Smooth muscle cell of the brain vasculature (primary cell): Measurements from ENCODE around the gene TRANK1.

ENCODE experiments used
- DNase-seq: peaks from one replicate; pipeline ENCODE4 v3.0.0-alpha.2; 2012; ENCODE audit warnings: low read depth, low spot score

The TRANK1 gene

DNA sequence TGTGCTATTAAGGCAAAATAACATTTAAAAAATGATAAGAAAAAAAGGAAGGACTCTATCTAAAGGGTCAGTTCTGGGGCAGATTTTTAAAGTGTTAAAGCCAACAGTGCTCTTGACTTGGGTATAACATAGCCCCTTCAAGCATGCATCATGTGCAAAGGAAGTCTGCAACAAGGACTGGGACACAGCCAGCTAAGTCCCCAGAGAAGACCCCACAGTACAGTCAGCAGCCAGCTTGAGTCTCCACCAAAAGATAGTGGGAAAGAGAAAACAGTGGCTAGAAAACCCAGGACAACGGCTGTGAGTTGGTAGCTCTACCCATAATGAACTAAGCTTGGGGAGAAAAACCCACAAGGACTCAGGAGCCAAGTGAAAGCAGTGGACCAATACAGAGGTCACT is 94.1 kb downstream of the TRANK1 start:
- DNase-seq: no peak

DNA sequence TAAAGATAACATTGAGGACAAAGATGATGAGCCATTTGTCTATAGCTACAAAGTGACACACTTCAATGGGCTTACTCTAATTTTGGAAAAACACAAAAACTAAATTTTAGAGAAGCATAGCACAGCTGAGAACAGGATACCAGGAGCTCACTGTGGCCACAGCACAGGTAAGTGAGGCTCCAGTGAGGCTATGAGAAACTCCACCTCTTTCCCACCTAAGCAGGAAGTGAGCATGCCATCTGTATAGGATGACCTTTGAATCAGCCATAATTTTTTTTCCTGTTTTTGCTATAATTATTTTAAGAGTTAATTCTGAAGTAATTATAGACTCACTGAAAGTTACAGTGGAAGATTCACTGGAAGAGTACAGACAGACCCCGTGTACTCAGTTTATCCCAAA is 98.4 kb downstream of the TRANK1 start:
- no peak for DNase-seq

DNA sequence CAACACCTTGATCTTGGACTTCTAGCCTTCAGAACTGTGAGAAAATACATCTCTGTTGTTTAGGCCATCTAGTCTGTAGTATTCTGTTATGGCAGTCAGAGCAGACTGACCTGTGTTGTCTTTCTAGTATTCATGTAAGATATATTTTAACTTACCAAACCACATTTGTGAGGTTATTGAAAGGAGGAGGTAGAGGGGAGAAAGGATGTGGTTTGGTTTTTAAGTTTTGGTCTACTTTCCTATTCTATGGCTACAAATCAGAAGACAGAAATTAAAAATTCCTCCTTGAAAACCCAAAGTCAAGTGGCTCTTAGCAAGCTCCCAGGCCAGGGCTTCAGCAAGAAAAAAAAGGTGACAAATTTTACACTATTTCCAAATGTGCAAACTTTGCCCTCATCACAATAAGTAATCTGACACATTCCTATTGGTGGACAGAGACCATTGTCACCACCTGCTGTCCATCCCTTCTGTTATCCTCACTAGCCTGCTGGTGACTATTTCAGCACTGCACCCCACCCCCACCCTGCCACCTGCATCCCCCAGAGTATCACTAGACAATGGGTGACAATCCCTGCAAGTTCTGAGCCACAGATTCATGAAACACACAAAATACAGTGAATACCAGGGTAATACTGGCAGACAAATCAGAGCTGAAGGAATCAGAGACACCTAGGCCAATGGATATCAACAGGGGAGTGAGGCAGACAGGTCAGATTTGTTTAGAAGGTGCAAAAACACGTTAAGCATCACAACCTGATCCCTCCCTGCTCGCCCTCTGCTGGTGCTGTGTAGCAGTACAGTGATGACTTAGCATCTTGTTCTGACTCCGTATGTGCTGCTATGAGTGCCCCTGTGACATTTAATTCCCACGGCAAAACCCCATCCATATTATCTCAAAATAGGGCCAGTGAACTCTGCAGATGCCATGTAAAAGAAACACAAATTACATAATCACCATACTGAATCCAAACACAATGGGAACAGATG is 101.5 kb downstream of the TRANK1 start:
- DNase-seq: no peak

DNA sequence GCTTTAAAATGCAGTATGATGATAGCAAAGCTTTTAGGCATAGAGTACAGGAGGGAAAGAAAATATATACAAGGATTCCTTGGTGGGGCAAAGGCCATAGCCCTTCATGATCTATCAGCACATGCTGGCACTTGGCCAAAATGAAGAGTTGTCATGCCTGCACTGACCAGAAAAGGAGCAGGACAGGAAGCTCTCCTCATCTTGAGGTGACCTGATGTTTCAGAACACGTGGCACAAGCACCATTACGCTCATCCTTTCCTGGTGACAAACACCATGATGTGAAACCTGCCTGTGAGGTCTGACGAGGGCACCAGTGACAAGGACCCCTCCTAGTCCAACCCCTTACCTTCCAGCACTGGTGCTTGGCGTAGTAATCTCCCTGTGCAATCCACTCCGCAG is 102.6 kb downstream of the TRANK1 start:
- no peak for DNase-seq

DNA sequence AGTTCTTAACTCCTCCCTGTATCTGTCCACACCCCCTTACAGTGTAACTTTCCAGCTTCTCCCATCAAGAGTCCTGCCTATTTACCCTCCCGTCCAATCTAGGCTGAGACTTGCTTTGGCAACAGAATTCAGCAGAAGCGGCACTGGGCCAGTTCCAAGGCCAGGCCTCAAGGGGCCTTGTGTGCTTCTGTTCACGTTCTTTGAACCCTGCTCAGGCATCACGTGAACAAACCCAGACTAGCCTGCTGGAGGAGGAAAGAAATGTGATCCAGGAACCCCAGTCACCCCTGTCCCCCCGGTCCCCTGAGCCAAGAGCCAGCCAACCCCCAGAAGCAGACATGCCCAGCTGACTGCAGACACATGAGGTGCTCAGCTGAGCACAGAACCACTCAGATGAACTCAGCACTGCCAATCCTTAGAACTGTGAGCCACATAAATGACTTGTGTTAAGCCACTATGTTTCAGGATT is 104.4 kb downstream of the TRANK1 start:
- DNase-seq: no peak

DNA sequence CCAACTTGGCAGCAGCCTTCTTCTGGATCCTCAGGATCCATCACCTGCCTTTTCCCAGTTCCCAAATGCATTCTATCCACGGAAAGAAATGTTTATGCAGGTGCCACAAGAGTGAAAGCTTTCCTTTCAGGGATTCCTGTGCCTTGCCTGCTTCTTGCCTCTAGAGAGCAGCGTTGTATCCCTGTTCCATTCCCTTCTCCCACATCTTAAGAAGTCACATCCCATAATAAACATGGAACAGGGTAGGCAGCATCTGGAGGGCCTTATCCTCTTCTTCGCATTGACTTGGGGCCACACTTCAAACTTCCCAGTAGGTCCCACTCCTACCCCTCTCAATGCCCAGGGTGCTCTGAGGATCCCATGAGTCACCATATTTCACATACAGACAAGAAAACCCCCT is 107.8 kb downstream of the TRANK1 start:
- DNase-seq: no peak

DNA sequence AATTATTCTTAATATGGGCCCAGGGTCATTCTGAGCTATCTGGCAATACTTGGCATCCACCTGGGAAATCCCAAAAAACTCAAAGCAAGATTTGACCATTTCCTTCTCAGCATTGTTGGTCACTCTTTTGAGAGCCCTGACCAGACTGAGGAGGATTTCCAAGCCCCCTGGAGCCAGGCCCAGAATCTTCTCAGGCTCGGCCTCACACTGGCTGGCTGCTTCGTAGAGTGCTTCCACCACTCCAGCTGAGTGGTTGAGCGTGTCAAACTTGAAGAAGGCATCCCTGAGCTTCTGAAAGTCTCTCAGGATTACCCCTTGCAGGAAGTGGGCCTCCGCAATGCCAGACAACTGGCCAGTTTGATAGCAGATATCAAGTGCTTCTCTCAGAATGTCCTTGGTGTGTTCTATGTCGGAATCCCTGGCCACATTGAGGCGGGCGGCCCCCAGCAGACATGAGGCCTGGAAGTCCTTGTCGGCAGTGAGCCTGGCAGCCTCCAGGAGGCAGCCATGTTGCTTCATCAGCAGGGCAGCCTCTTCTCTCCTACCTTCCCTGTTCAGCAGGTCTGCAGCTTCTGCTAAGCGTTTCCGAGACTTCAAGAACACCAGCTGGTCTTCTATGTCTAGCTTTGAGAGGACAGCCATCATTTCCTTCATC is 111.6 kb downstream of the TRANK1 start:
- DNase-seq: no peak

DNA sequence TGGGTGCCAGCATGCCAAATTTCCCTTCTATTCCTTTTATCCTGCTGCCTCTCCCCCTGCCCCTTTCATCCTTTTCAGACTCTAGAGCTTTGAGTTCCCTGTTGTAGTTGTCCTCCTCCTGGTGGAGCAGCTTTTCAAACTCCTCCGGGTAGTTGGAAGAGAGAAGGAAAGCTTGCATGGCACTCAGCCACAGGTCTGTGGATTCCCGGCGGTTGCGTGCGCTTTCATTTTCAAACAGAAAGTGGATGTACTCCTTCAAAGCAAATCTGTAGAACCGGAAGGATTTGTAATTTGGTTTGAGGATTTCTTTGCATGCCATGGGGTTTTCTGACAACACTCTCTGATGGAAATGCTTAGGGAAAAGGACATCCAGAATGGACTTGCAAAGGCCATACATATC is 112.4 kb downstream of the TRANK1 start:
- no peak for DNase-seq

DNA sequence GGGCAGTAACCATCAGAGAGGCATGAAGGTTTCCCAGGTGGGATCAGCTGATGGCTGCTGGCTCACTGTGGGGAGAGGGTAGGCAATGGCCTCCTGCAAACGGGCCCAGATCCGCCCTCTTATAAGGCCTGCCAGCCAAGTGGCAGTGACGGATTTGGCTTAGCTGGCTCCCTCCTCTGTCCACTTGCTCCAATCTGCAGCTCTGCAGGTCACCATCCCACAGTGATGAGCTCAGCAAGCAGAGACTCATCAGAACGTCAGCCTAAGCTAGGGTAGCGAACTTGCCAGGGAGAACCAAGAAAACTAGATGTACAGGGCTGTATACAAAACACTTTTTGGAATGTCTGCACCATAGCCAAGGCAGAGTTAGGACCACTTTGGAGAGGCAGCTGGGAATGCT is 117.7 kb downstream of the TRANK1 start:
- no peak for DNase-seq

DNA sequence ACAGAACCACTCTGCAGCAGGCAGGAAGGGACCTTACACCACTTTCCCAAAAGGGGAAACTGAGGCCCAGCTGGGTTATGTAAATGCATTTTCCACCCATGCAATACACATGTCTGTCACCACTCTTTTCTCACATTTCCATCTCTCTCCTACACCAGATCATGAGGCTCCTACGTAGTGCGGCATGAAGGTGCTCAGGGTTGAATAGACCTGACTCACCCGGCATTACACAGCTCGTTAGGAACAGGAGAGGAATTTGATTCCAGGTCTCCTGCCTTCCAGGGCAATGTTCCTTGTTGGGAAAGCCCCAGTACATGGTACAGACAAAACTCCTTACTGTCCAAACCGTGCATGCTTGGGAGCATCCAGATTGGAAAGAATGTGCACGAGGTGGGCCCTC is 118.6 kb downstream of the TRANK1 start:
- no peak for DNase-seq

DNA sequence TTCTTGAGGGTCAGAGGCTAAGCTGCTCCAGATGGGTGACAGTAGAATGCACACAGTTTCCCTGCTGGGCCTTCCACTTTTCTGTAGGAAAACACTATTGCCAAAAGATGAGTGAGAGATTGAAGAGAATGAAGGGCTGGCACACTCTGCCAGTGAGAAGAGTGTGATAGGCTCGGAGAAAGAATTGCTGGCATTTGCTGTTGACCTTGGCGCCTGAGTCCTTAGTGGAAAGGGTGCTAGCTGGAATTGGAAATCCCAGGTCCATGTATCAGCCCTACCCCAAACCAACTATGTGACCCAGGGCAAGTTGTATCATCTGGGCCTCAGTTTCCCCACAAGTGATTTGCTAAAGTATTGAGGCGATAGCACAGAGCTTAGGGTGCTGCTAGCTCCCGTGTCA is 120.4 kb downstream of the TRANK1 start:
- no peak for DNase-seq

DNA sequence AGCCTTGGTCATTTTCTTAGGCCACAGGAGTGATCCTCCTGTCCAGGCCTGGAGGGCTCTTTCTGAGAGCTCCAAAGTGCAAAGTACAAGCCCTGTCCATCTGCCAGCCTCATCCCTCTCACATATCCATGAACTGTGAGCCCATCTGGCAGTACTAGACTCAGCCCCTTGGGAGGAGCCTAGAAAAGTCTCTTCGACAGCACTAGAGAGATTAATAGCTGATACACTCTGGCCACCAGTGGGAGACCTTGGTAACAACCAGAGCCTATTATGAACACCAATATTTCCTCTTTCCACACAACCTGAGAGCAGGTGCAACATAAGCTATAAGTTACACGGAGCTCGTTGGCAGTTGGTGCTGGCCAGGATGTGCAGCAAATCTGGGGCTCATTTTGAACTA is 121.0 kb downstream of the TRANK1 start:
- no peak for DNase-seq

DNA sequence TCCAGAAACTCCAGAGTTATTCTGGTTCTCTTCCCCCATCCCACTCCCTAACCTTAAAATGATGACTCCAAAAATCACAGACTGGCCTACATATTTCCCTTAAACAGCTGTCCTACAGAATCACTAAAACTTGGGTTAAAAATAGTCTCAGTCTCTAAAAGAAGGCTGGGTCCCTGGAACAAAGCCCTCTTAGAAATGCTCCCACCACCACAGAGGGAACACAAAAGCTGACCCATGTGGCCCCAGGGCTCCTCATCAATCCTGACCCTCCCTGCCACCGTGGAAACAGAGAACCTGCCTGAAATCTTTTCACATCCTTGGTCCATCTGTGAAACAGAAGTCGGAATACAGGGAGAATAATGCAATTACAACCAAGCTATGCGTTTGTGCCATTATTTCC is 124.8 kb downstream of the TRANK1 start:
- DNase-seq: no peak

DNA sequence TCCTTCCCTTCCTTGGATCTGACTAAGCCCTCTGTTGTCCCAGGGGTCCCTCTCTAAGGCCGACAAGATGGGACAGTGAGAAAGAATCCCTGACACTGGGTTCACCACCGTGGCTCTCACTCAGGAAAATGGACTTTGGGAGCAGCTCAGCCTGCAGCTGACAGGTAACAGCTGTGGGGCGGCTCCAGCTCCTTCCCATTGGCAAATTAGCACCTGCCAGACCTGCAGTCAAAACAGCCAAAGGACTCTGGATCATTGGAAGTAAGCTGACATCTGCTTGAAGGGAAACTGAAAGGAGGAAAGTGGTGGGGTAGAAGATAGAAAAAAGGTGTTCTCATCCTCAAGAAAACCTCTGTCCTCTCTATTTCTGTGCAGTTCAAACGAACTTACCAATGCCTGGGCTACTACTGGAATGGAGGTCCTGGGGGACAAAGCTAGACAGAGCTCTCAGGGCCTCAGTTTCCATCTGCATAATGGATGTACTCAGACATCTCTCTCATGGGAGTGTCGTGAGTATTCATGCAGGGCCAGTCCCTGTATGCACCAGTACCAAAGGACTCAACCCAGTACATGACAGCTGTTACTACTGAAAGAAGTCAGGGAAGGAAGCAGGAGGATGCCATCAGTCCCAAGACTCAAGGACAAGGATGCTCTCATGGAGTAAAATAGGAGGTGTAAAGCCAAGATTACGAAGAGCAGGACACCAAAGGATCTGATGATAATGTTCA is 126.9 kb downstream of the TRANK1 start:
- DNase-seq: no peak

DNA sequence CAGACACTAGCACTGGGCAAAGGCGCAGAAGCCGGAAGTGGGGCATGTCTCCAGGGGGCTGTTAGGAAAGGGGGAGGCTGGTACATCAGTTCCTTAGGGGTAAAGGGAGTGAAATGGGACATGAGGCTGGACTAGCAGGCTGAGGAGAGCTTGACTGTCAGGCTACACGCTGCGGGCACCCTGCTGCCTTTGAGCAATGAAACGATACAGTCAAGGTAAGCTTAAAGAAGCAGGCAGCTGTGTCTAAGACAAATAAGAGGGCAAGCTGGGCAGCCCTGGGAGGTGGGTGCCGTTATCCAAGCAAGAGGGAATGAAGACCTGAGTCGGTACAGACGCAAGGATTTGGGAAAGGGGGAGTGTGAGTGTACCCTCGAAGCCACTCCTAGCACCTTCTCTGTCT is 129.5 kb downstream of the TRANK1 start:
- no peak for DNase-seq

DNA sequence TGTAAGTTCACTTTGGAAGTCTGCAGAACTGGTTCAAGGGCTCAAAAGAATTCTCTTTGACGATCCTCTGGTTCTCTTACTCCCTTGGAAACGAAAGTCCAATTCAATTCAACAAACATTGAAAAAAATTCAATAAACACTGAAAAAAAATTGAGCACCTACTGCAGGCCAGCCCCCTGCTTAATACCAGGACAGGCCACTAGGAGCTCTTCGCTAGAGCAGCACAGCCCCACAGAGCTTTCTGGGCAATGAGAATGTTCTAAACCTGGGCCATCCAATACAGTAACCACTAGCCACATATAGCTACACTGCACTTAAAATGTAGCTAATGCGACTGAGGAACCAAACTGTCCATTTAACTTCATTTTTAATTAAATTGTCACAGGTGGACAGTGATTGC is 130.1 kb downstream of the TRANK1 start:
- DNase-seq: no peak

DNA sequence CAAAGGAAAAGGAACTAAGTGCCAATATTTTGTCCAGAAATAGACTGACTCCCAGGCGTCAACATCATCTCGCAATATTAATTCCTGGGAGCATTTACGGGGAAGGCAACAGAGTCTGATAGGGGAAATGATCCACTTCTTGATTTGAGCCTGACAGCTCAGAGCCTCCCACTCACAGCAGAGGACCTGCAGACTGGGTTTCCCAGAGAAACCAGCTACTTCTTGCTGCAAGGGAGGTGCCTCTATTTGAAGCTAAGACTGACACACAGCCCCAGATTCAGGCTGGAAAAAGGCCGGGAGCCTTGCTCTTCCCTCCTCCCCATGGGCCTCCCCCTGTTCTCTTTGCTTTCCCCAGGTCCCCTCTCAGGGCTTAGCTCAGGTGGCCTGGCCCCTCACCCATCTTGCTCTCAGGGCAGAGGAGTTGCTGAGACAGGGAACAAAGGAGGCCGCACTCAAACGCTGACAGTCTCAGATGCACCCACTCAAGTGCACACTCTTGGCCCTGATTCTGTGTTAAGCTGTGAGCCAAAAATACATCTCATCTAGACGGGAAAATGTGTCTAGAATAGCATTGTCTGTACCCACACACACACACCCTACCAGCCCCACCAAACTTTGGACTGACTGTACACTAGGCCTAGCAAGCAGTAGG is 130.7 kb downstream of the TRANK1 start:
- DNase-seq: no peak

DNA sequence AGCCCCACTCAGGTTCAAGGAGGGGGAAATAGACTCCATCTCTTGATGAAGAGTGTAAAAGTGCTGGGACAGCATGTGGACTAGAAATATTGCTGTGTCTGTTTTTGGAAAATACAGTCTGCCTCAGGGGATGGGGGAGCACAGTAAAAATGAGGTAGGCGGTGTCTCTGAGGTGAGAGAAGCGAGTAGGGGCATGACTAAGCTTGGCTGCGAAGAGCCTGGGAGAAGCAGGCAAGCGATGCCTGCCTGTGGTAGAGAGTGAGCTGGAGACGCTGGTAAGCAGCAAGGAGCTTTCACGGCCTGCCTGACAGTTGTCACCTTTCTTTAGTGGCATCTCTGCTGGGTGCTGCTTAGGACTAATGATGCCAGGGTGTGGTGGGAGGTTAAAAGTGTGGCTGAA is 131.5 kb downstream of the TRANK1 start:
- no peak for DNase-seq

DNA sequence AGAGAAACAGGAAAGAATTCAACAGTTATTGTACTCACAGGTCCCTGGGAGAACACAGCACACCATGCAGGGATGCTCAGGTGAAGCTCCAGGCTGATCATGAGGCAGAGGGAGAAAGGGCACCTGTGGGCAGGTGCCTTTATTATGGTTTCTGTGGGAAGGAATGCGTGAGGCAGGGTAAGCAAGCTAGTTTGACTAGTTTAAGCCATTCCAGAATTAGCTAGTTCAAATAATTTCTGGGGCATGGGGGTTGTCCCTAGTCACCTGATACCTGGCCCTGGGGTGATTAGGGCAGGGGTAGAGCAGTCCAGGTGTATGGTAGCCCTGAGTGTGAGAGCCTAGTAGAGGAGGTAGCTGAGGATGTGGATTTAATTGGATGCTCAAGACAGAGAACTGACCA is 132.6 kb downstream of the TRANK1 start:
- DNase-seq: no peak

DNA sequence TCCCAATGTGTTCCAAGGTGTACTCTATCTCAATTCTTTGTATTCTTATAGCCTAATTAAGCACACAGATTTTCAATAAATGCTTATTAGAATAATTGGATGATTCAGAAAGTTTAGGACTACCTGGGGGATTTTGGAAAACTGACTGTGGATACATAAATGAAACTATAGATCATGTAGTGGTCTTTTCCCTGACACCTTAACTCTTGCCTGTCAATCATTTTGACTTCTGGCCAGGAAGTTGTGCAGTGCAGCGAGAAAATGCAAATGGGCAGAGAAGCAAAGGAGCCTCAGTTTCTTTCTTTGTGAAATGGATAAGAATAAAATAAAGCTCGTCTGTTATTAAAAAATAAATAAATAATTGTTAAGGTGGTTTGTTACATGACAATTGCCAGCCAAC is 133.1 kb downstream of the TRANK1 start:
- no peak for DNase-seq

DNA sequence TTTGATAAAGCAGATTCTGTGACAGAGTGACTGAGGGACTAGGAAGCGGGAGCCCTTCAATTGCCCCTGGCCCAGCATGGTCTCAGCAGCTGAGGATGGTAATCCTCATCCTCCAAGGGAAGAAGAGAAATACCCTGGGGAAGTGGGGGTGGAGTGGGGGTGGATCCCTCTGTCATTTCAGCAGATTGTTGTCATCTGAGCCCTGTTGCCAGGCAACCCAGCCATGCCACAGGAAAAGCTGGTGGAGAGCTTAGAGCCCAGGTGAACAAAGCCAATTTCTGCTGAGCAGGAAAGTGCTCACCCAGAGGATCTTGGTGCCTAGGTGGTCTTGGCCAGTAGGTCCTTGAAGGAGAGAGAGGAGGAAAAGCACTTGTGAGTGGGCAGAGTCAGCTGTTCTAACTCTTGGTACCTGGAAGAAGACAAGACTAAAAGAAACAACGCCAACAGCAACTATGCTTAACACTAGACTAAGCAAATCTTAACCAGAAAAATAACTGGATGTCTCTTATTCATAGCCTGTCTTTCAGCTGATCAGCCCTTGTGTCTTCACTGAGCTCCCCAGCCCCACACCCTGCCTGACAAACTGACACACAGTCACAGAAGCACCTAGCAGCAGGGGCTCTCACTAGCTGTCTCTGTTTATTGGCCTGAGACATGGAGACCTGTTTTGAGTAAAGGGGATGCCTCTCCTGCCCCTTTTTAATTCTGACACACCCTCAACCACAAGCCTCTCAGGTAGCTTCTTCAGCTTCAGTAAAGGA is 140.4 kb downstream of the TRANK1 start:
- DNase-seq: no peak
